Large intestine (tissue), 3 donors: ENCODE results near the gene LMBR1L. TPM values are rescaled to one million over a fixed set of nuclear protein-coding genes. Genes with fewer than 3 reads are reported as not detected.

Experiments used
- DNase-seq, 2 donors: peaks; one replicate each; pipeline versions ENCODE4 v3.0.0 to v3.0.0-alpha.2; 2013
- H3K27ac ChIP-seq: one replicate; pipeline ENCODE4 v1.5.1; 2013; ENCODE audit warnings: low read length
- H3K27me3 ChIP-seq: 2 replicates; pipeline ENCODE4 v1.6.1; 2013; ENCODE audit warnings: low read length; ENCODE audit not compliant: control insufficient read depth, insufficient read depth
- H3K36me3 ChIP-seq: 2 replicates; pipeline ENCODE4 v1.6.1; 2013; ENCODE audit warnings: low read length; ENCODE audit not compliant: control insufficient read depth, insufficient read depth
- H3K4me1 ChIP-seq: one replicate; pipeline ENCODE4 v1.6.1; 2013; ENCODE audit warnings: low read length; ENCODE audit not compliant: control insufficient read depth, insufficient read depth
- H3K4me3 ChIP-seq: one replicate; pipeline ENCODE4 v1.5.1; 2013; ENCODE audit warnings: low read length
- H3K9me3 ChIP-seq: one replicate; pipeline ENCODE4 v1.6.1; 2013; ENCODE audit warnings: mild to moderate bottlenecking, low read depth, low read length, moderate library complexity; ENCODE audit not compliant: control insufficient read depth
- WGBS: methylation state at CpG from one replicate; pipeline ENCODE4 v1.1.5; 2013; ENCODE audit warnings: low lambda C conversion rate; ENCODE audit not compliant: insufficient coverage; 5-methylcytosine and 5-hydroxymethylcytosine counted together
- polyA plus RNA-seq: library from polyadenylated mRNA; unstranded; fragments of 120-200 nt; gene quantifications from one replicate; pipeline ENCODE4 v1.2.1, GENCODE V29; 2013

Gene LMBR1L
- polyA plus RNA-seq, 1 donor = 111 TPM

DNA sequence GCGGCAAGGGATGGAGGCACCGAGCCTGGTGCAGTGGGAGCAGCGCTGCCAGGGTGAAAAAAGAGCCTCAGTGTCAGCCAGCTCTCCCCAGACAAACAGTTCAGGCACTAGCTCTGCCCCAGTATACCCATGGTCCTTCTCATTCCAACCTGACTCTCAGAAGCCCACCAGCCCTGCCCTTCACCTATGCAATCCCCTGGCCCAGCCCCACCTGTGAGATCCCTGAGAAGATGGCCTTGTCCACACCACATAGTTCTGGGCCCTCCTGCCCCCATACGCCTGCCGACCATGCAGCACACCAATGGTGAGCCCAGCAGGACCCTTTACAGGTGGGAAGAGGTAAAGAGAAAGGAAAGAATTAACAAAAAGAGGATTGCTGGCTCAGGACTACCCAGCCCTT, 56.6 kb downstream of the LMBR1L start:
- Histone ChIP-seq H3K36me3 (peaks cover 65% of the 10 kb centered on the region), H3K27ac (no peak overlapping the region), H3K4me1 (peaks cover 29% of the 10 kb centered on the region), H3K27me3 (no peaks in the 10 kb centered on the region), H3K9me3 (no peaks in the 10 kb centered on the region), H3K4me3 (no peak overlapping the region)
- DNase-seq = no peak
- no CpG with 5 or more reads among the region's 5 CpGs for WGBS

- peaks cover 80% of the 10 kb centered on the region for H3K36me3 ChIP-seq
- H3K27me3 ChIP-seq = no peaks in the 10 kb centered on the region
- WGBS = 100% methylated on average over 2 of the region's 16 CpGs
- DNase-seq = no peak
- no peak overlapping the region for H3K4me3 ChIP-seq
- no peaks in the 10 kb centered on the region for H3K9me3 ChIP-seq
- peaks cover 21% of the 10 kb centered on the region for H3K4me1 ChIP-seq
- no peak overlapping the region for H3K27ac ChIP-seq
Observed at GRCh38 chr12:49052451-49053208, 58.0 kb downstream of the LMBR1L start.

DNA sequence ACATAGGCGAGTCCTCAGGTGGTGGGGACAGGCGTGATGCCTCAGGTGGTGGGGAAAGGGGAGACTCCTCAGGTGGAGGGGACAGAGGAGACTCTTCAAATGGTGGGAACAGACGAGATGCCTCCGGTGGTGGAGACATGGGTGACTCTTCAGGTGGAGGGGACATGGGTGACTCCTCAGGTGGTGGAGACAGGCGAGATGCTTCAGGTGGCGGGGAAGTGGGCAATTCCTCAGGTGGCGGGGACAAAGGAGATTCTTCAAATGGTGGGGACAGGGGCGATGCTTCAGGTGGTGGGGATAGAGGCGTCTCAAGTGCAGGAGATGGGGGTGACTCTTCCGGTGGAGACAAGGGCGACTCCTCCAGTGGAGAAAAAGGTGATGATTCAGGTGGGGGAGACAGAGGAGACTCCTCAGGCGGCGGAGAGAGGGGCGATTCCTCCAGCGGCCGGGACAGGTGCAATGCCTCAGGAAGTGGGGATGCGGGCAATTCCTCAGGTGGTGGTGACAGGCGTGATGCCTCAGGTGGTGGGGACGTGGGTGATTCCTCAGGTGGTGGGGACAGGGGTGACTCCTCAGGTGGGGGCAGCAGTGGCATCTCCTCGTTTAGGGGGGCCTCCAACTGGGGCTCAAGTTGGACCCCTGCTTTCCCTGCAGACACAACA, 58.7 kb downstream of the LMBR1L start:
- Histone ChIP-seq H3K27ac (no peak overlapping the region), H3K9me3 (no peaks in the 10 kb centered on the region), H3K4me1 (peaks cover 14% of the 10 kb centered on the region), H3K27me3 (no peaks in the 10 kb centered on the region), H3K4me3 (no peak overlapping the region), H3K36me3 (peaks cover 86% of the 10 kb centered on the region)
- 100% methylated on average over 1 of the region's 20 CpGs for WGBS
- DNase-seq = no peak

DNA sequence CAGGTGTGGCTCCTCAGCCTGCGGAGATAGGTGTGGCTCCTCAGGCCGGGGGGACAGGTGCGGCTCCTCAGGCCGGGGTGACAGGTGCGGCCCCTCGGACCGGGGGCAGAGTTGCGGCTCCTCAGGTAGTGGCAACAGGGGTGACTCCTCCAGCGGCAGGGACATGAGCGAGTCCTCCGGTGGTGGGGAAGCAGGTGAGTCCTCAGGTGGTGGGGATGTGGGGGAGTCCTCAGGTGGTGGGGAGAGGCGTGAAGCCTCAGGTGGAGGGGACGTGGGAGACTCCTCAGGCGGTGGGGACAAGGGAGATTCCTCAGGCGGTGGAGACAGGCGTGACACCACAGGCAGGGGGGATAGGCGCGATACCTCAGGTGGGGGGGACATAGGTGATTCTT, 59.3 kb downstream of the LMBR1L start:
- peaks cover 9% of the 10 kb centered on the region for H3K4me1 ChIP-seq
- WGBS = no CpG with 5 or more reads among the region's 18 CpGs
- H3K4me3 ChIP-seq = no peak overlapping the region
- no peaks in the 10 kb centered on the region for H3K9me3 ChIP-seq
- no peak for DNase-seq
- no peak overlapping the region for H3K27ac ChIP-seq
- H3K27me3 ChIP-seq = no peaks in the 10 kb centered on the region
- peaks cover 90% of the 10 kb centered on the region for H3K36me3 ChIP-seq

DNA sequence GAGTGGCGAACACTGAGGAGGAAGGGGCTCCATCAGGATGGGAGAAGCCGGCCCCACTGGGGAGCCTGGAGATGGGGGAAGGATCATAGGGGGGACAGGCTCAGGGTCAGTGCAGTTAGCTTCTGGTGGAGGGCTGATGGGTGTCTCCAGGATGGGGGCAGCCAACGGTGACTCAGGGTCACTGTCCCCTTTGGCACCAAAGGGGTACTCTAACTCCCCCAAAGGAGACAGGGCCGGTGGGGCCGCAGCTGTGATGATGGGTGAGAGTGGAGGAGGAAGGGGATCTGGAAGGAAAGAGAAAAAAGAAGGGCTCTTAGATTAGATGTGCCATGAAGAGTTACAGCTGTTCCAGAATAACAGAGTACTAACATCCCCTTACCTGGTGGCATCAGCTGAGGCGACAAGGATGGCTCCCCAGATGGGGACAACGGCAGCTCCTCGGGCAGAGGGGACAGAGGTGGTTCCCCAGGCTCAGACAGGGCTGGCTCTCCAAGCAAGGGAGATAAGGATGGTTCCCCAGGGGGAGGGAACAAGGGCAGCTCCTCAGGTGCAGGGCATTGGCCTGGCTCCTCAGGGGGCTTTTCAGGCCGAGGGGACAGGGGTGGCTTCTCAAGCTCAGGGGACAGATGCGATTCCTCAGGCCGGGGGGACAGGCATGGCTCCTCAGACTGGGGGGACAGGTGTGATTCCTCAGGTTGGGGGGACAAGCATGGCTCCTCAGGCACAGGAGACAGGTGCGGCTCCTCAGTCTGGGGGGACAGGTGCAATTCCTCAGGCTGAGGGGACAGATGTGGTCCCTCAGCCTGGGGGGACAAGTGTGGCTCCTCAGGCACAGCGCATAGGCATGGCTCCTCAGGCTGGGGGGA, 59.9 kb downstream of the LMBR1L start:
- Histone ChIP-seq H3K36me3 (peaks cover 95% of the 10 kb centered on the region), H3K9me3 (no peaks in the 10 kb centered on the region), H3K27me3 (no peaks in the 10 kb centered on the region), H3K27ac (no peak overlapping the region), H3K4me3 (no peak overlapping the region), H3K4me1 (peaks cover 3% of the 10 kb centered on the region)
- no peak for DNase-seq
- WGBS = 100% methylated on average over 1 of the region's 13 CpGs

DNA sequence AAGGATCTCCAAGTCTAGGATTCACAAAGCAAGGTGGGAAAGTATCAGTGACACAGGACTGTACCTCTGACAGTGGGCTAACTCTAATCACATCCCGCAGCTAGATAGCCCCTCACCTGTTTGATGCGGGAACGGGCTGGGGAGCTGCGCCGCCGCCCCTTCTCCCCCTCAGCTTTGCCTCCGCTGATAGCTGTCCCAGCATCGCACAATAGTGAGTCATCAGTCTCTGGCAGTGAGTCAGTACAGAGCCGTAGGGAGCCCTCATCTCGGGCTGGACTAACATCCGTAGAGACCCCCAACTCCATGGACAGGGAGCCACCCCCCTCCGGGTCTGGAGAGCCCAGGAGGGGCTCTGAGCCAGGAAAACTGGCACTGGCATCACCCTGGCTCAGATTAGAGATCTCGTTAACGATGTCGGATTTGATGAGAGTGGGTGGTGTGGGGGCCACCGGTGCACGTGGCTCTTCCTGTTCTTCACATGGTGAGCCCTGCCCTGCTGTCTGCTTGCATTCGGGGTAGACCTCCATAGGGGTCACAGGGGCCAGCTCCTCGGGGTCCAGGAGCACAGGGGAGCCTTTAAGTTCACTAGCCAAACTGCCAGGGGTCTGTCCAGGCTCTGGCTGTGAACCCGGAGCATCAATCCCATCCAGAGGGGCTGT, 61.0 kb downstream of the LMBR1L start:
- Histone ChIP-seq H3K4me3 (no peak overlapping the region), H3K9me3 (no peaks in the 10 kb centered on the region), H3K4me1 (no peaks in the 10 kb centered on the region), H3K27me3 (no peaks in the 10 kb centered on the region), H3K27ac (no peak overlapping the region), H3K36me3 (peaks cover 97% of the 10 kb centered on the region)
- WGBS = no CpG with 5 or more reads among the region's 20 CpGs
- DNase-seq = no peak

DNA sequence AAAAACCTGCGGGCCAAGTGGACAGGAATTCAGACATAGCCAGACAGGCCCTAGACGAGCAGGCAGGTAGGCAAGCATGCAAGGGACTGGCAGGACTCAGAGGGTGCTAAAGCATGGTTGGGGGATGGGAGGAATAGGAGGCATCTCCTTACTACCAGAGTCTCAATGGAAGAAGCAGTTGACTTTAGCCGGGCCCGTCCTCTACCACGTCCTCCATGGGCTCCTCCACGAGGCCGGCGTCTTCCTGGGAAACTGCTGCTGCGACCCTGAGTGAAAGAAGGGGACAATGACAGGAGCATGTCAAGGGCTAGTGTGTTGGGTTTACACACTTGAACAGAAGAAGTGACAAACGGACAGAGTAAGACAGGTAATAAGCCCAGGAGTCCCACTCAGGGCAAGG, 61.7 kb downstream of the LMBR1L start:
- Histone ChIP-seq H3K9me3 (no peaks in the 10 kb centered on the region), H3K36me3 (peaks cover 97% of the 10 kb centered on the region), H3K27me3 (no peaks in the 10 kb centered on the region), H3K4me3 (no peak overlapping the region), H3K27ac (no peak overlapping the region), H3K4me1 (no peaks in the 10 kb centered on the region)
- WGBS = no CpG with 5 or more reads among the region's 10 CpGs
- DNase-seq = no peak

Other genes starting within 250 kb of the LMBR1L start
- 1.3 TPM for gene RND1, start 245.0 kb downstream of the LMBR1L start, polyA plus RNA-seq
- 55.3 TPM for gene FKBP11, start 185.4 kb downstream of the LMBR1L start, polyA plus RNA-seq
- gene ARF3, start 153.4 kb downstream of the LMBR1L start, polyA plus RNA-seq = 92.4 TPM
- 0.33 TPM for gene WNT10B, start 139.1 kb downstream of the LMBR1L start, polyA plus RNA-seq
- not detected for gene WNT1, start 132.5 kb downstream of the LMBR1L start, polyA plus RNA-seq
- 0.43 TPM for gene DDN, start 111.5 kb downstream of the LMBR1L start, polyA plus RNA-seq
- 66.8 TPM for gene PRKAG1, start 92.1 kb downstream of the LMBR1L start, polyA plus RNA-seq
- gene KMT2D, start 50.1 kb downstream of the LMBR1L start, polyA plus RNA-seq = 46.1 TPM
- gene RHEBL1, start 40.9 kb downstream of the LMBR1L start, polyA plus RNA-seq = 0.79 TPM
- 0.52 TPM for gene DHH, start 16.0 kb downstream of the LMBR1L start, polyA plus RNA-seq
- 751 TPM for gene TUBA1B, start 20.5 kb upstream of the LMBR1L start, polyA plus RNA-seq
- gene TUBA1A, start 78.2 kb upstream of the LMBR1L start, polyA plus RNA-seq = 547 TPM
- 237 TPM for gene TUBA1C, start 154.2 kb upstream of the LMBR1L start, polyA plus RNA-seq
- 115 TPM for gene PRPH, start 184.3 kb upstream of the LMBR1L start, polyA plus RNA-seq
- 15.8 TPM for gene TROAP, start 212.4 kb upstream of the LMBR1L start, polyA plus RNA-seq
- gene C1QL4, start 226.3 kb upstream of the LMBR1L start, polyA plus RNA-seq = 0.01 TPM
- gene DNAJC22, start 236.0 kb upstream of the LMBR1L start, polyA plus RNA-seq = 50.0 TPM